Caco-2 (cell line): Measurements from ENCODE around the gene SMPDL3A. TPM values are rescaled to one million over a fixed set of nuclear protein-coding genes. Genes with fewer than 3 reads are reported as not detected.

Experiments used
- BruUV-seq: library from RNA; stranded (reverse); fragments of 400-500 nt; replicated peaks from 2 replicates; lab custom pipeline; 2021; lab: Mats Ljungman, UMichigan
- CTCF ChIA-PET: fragments of 300-600 bp; sonication (Branson Sonifier 250); formaldehyde crosslinking; loops from one replicate; lab custom pipeline; 2022; ENCODE audit warnings: antibody characterized with exemption; lab: Charles Lee
- POLR2A ChIA-PET: fragments of 300-600 bp; sonication (Branson Sonifier 250); formaldehyde crosslinking; loops from one replicate; lab custom pipeline; 2022; ENCODE audit warnings: antibody characterized with exemption; lab: Charles Lee
- DNase-seq, 2 experiments: peaks; one replicate each; pipeline versions ENCODE4 v3.0.0 to v3.0.0-alpha.2; 2020 to 2022
- H3K27me3 ChIP-seq: replicated peaks from 2 replicates; pipeline ENCODE4 v1.6.0; 2011; ENCODE audit warnings: low read length; ENCODE audit not compliant: control insufficient read depth, insufficient read depth
- H3K36me3 ChIP-seq: 2 replicates; pipeline ENCODE4 v1.5.1; 2011; ENCODE audit warnings: low read length; ENCODE audit not compliant: control insufficient read depth, insufficient read depth
- H3K4me1 ChIP-seq: fragments of 250-450 bp; sonication (Bioruptor Pico); 2 replicates; pipeline ENCODE4 v1.5.1; 2020; ENCODE audit warnings: mild to moderate bottlenecking
- H3K4me3 ChIP-seq: 2 replicates; pipeline ENCODE4 v1.5.1; 2011; ENCODE audit warnings: low read depth, mild to moderate bottlenecking, control low read depth, low read length
- H3K9me3 ChIP-seq: fragments of 250-450 bp; sonication (Bioruptor Pico); 2 replicates; pipeline ENCODE4 v1.5.1; 2020; ENCODE audit warnings: mild to moderate bottlenecking, moderate library complexity
- H3K27ac Mint-ChIP-seq: one replicate; pipeline ENCODE4 v1.8.0; 2022; ENCODE audit warnings: mixed read lengths; ENCODE audit not compliant: unreplicated experiment
- H3K27me3 Mint-ChIP-seq: one replicate; pipeline ENCODE4 v1.8.0; 2022; ENCODE audit warnings: mixed read lengths; ENCODE audit not compliant: insufficient read depth, unreplicated experiment
- H3K36me3 Mint-ChIP-seq: one replicate; pipeline ENCODE4 v1.8.0; 2022; ENCODE audit warnings: mild to moderate bottlenecking, mixed read lengths; ENCODE audit not compliant: insufficient read depth, unreplicated experiment
- H3K4me1 Mint-ChIP-seq: one replicate; pipeline ENCODE4 v1.8.0; 2022; ENCODE audit warnings: low read depth, mixed read lengths; ENCODE audit not compliant: unreplicated experiment
- H3K4me3 Mint-ChIP-seq: one replicate; pipeline ENCODE4 v1.8.0; 2022; ENCODE audit warnings: mild to moderate bottlenecking, moderate library complexity, mixed read lengths; ENCODE audit not compliant: unreplicated experiment
- H3K9me3 Mint-ChIP-seq: one replicate; pipeline ENCODE4 v1.8.0; 2022; ENCODE audit warnings: mixed read lengths; ENCODE audit not compliant: unreplicated experiment
- intact Hi-C: fragments of 100-400 bp; cut with micrococcal nuclease; formaldehyde crosslinking; loops from one replicate; pipeline ENCODE4 v1.10.0; 2022; ENCODE audit not compliant: unreplicated experiment
- total RNA-seq: library from RNA; stranded (reverse); gene quantifications from 2 replicates; pipeline ENCODE4 v1.2.3, GENCODE V29; 2022
- TF ChIP-seq, protein P1 (sequence below), 2 experiments: fragments of 200-600 bp in 1 of 2; IDR thresholded peaks; 1 replicate in 1 of 2; 2 replicates in 1 of 2; pipeline versions ENCODE4 v1.5.1 to v1.8.0; 2011 to 2022; ENCODE audit warnings: antibody characterized with exemption in 1 of 2, control low read depth in 1 of 2, inconsistent platforms in 1 of 2, low read depth in 1 of 2, low read length in 1 of 2, mild to moderate bottlenecking in 1 of 2, moderate library complexity in 1 of 2; ENCODE audit not compliant: insufficient read depth in 1 of 2, severe bottlenecking in 1 of 2, unreplicated experiment in 1 of 2

The SMPDL3A gene
- total RNA-seq, 1 experiment from 2014 or later = 21.7 TPM

DNA sequence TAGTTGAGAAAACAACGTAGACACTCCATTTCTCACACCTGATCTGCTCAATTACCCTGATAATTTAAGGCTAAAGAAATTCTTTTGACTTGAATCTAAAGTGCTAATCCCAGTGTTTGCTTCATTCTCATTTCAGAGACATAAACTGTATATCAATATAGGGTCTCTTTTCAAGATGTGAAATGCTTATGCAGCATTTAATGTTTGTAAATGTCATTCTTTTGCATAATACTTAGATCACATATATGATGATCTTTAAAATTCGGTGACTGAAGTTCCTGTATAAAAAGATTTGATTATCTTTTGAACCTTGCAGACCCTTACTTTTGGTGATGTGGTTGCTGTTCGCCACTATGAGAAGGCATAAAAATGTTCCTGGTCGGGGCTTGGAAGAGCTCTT lies 5.7 kb upstream of the SMPDL3A start:
- Mint-ChIP-seq H3K36me3 (no peaks in the 10 kb centered on the region), H3K9me3 (no peaks in the 10 kb centered on the region), H3K4me3 (no peak overlapping the region), H3K4me1 (peaks cover 14% of the 10 kb centered on the region), H3K27ac (no peak overlapping the region), H3K27me3 (no peaks in the 10 kb centered on the region)
- ChIA-PET CTCF (no interaction called here), POLR2A (no interaction called here)
- DNase-seq = no peak
- Histone ChIP-seq H3K4me3 (no peak overlapping the region), H3K4me1 (peaks cover 13% of the 10 kb centered on the region; the same call in 1 of the 2 replicates), H3K36me3 (no peaks in the 10 kb centered on the region), H3K9me3 (no peaks in the 10 kb centered on the region), H3K27me3 (no peaks in the 10 kb centered on the region)
- TF ChIP-seq, protein P1, sequence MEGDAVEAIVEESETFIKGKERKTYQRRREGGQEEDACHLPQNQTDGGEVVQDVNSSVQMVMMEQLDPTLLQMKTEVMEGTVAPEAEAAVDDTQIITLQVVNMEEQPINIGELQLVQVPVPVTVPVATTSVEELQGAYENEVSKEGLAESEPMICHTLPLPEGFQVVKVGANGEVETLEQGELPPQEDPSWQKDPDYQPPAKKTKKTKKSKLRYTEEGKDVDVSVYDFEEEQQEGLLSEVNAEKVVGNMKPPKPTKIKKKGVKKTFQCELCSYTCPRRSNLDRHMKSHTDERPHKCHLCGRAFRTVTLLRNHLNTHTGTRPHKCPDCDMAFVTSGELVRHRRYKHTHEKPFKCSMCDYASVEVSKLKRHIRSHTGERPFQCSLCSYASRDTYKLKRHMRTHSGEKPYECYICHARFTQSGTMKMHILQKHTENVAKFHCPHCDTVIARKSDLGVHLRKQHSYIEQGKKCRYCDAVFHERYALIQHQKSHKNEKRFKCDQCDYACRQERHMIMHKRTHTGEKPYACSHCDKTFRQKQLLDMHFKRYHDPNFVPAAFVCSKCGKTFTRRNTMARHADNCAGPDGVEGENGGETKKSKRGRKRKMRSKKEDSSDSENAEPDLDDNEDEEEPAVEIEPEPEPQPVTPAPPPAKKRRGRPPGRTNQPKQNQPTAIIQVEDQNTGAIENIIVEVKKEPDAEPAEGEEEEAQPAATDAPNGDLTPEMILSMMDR (IDR thresholded peaks at IDR 0.05; ENCODE audit: insufficient read depth in 1 of 2, low read depth in 1 of 2, low read length in 1 of 2, severe bottlenecking in 1 of 2, unreplicated experiment in 1 of 2) = no peak
- intact Hi-C loops = no loop called here
- no TSS peak for BruUV-seq

DNA sequence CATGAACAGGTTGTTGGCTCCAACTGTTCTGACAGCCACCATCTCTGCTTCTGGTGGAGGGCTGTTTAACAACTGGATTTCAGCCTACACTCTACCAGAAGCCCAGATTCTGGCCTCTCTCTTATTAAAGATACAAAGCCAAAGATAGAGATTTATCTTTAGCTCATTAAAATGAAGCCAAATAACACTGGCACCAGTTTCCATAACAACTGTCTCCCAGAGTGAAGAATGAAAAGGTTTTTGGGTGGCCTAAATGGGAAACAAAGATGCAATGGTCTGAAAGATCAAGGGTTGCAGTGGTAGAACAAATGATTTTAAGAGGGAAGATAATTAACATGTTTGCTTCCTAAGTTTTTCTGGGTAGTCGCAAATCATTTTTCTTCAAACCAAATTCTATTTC lies 3.2 kb upstream of the SMPDL3A start:
- H3K27me3 Mint-ChIP-seq = no peaks in the 10 kb centered on the region
- ChIA-PET POLR2A (no interaction called here), CTCF (interaction anchor here (1.1 kb wide), 1 partner anchor 15 kb away, joined by 5 read pairs; no protein-coding TSS in a partner anchor)
- no peaks in the 10 kb centered on the region for H3K9me3 Mint-ChIP-seq
- no peak for DNase-seq
- H3K4me3 Mint-ChIP-seq = no peak overlapping the region
- TF ChIP-seq, protein P1 (IDR thresholded peaks at IDR 0.05; ENCODE audit: insufficient read depth in 1 of 2, low read depth in 1 of 2, low read length in 1 of 2, severe bottlenecking in 1 of 2, unreplicated experiment in 1 of 2) = no peak
- no peak overlapping the region for H3K27ac Mint-ChIP-seq
- BruUV-seq = no TSS peak
- peaks cover 23% of the 10 kb centered on the region for H3K4me1 ChIP-seq
- H3K4me3 ChIP-seq = no peak overlapping the region
- no peaks in the 10 kb centered on the region for H3K36me3 Mint-ChIP-seq
- H3K36me3 ChIP-seq = no peaks in the 10 kb centered on the region
- intact Hi-C loops = no loop called here
- H3K27me3 ChIP-seq = no peaks in the 10 kb centered on the region
- no peaks in the 10 kb centered on the region for H3K9me3 ChIP-seq
- peaks cover 14% of the 10 kb centered on the region for H3K4me1 Mint-ChIP-seq

DNA sequence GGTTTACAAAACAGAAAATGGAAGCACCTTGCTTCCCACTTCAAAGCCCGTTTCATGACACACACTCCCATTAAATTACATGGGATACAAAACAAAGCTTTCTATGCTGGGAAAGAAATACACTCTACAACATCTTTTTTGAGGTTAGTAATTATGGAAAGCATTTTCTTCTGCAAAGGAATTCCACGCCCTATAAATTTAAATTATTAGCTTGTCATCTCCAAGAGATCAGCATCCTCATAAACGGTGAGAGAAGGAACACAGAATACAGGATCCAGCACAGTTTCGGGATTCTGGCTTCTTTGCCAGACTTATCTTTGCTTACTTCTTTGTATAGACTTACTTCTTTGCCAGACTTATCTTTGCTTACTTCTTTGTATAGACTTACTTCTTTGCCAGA lies 1.3 kb upstream of the SMPDL3A start:
- no peaks in the 10 kb centered on the region for H3K27me3 ChIP-seq
- intact Hi-C loops = loop anchor here (1.0 to 2.0 kb wide), 2 partner anchors 9 to 43 kb away; no protein-coding TSS in a partner anchor
- H3K4me3 Mint-ChIP-seq = peak overlapping the region; percentile 96
- H3K36me3 Mint-ChIP-seq = no peaks in the 10 kb centered on the region
- no TSS peak for BruUV-seq
- H3K4me1 ChIP-seq = peaks cover 41% of the 10 kb centered on the region
- H3K4me1 Mint-ChIP-seq = peaks cover 25% of the 10 kb centered on the region
- no peak overlapping the region for H3K4me3 ChIP-seq
- peak overlapping the region; percentile 92 for H3K27ac Mint-ChIP-seq
- no peak for DNase-seq
- H3K9me3 Mint-ChIP-seq = no peaks in the 10 kb centered on the region
- H3K36me3 ChIP-seq = no peaks in the 10 kb centered on the region
- TF ChIP-seq, protein P1 (IDR thresholded peaks at IDR 0.05; ENCODE audit: insufficient read depth in 1 of 2, low read depth in 1 of 2, low read length in 1 of 2, severe bottlenecking in 1 of 2, unreplicated experiment in 1 of 2) = no peak
- CTCF ChIA-PET = no interaction called here
- no peaks in the 10 kb centered on the region for H3K9me3 ChIP-seq
- POLR2A ChIA-PET = no interaction called here
- H3K27me3 Mint-ChIP-seq = no peaks in the 10 kb centered on the region
